ENCODE data around the gene MYF5.
A peak's percentile ranks its signal among the peaks of the same experiment; 100 is the strongest.
"Not testable (repeated sequence)": the region's sequence is repeated elsewhere in the genome, so short reads cannot be mapped to it uniquely, and the experiment has no call there.

The MYF5 gene

GRCh38 chr12:80716696-80717469 is at the start of gene MYF5:
Gene MYF5 (plus strand): TSS chr12:80716912. CDS start chr12:80717064, 152 bp downstream.
- no peak for DNase-seq (ENCODE audit: low read depth)

- no peak for DNase-seq (ENCODE audit: low read depth)
Observed at GRCh38 chr12:80670214-80670613, 46.5 kb upstream of the MYF5 start.

- not testable (repeated sequence) for DNase-seq (ENCODE audit: low read depth)
Observed at GRCh38 chr12:80676042-80676636, 40.6 kb upstream of the MYF5 start.

GRCh38 chr12:80676856-80677255 is 39.9 kb upstream of the MYF5 start:
- no peak for DNase-seq (ENCODE audit: low read depth)

- no peak for DNase-seq (ENCODE audit: low read depth)
Observed at GRCh38 chr12:80677994-80678393, 38.7 kb upstream of the MYF5 start.

- DNase-seq (ENCODE audit: low read depth) = no peak
Observed at GRCh38 chr12:80679346-80680131, 37.2 kb upstream of the MYF5 start.

GRCh38 chr12:80681287-80681686 is 35.4 kb upstream of the MYF5 start:
- DNase-seq (ENCODE audit: low read depth) = no peak

- DNase-seq (ENCODE audit: low read depth) = no peak
Observed at GRCh38 chr12:80681786-80682185, 34.9 kb upstream of the MYF5 start.

- DNase-seq (ENCODE audit: low read depth) = no peak
Observed at GRCh38 chr12:80684077-80684495, 32.6 kb upstream of the MYF5 start.

GRCh38 chr12:80690090-80690489 is 26.6 kb upstream of the MYF5 start:
- DNase-seq (ENCODE audit: low read depth) = no peak

- DNase-seq (ENCODE audit: low read depth) = no peak
Observed at GRCh38 chr12:80690513-80690912, 26.2 kb upstream of the MYF5 start.

GRCh38 chr12:80692114-80692513 is 24.6 kb upstream of the MYF5 start:
- no peak for DNase-seq (ENCODE audit: low read depth)

GRCh38 chr12:80697270-80697887 is 19.3 kb upstream of the MYF5 start:
- DNase-seq (ENCODE audit: low read depth) = no peak

- no peak for DNase-seq (ENCODE audit: low read depth)
Observed at GRCh38 chr12:80698256-80698655, 18.5 kb upstream of the MYF5 start.

- no peak for DNase-seq (ENCODE audit: low read depth)
Observed at GRCh38 chr12:80698847-80699542, 17.7 kb upstream of the MYF5 start.

GRCh38 chr12:80700327-80700726 is 16.4 kb upstream of the MYF5 start:
- DNase-seq (ENCODE audit: low read depth) = no peak

GRCh38 chr12:80701388-80701787 is 15.3 kb upstream of the MYF5 start:
- DNase-seq (ENCODE audit: low read depth) = peak; percentile 10

GRCh38 chr12:80702889-80703805 is 13.6 kb upstream of the MYF5 start:
- peak; percentile 7 for DNase-seq (ENCODE audit: low read depth)

GRCh38 chr12:80704420-80704819 is 12.3 kb upstream of the MYF5 start:
- no peak for DNase-seq (ENCODE audit: low read depth)

- no peak for DNase-seq (ENCODE audit: low read depth)
Observed at GRCh38 chr12:80707126-80707829, 9.4 kb upstream of the MYF5 start, which contains the start of gene MYF6. Gene MYF6 (plus strand): TSS chr12:80707634. CDS start chr12:80707720, 86 bp downstream.
